Upper lobe of left lung (tissue), 6 donors: ENCODE measurements around the gene FEM1C. TPM values are rescaled to one million over a fixed set of nuclear protein-coding genes. Genes with fewer than 3 reads are reported as not detected.

ENCODE experiments used
- ATAC-seq, 2 donors: fragments of 200-7000 bp; cut with Tn5 transposase; one replicate each; pipeline ENCODE4 v1.9.1; 2022; ENCODE audit warnings: mild to moderate bottlenecking in 2 of 2, moderate library complexity in 2 of 2; ENCODE audit not compliant: low FRiP score in 2 of 2
- DNase-seq, 2 donors: peaks; one replicate each; pipeline ENCODE4 v3.0.0-alpha.2; 2019 to 2020
- H3K27ac ChIP-seq, 4 donors: fragments of 200-600 bp; sonication (generic); one replicate each; pipeline ENCODE4 v1.5.1; 2016 to 2019
- H3K27me3 ChIP-seq, 4 donors: fragments of 200-600 bp; sonication (generic); one replicate each; pipeline ENCODE4 v1.5.1; 2017 to 2019
- H3K36me3 ChIP-seq, 4 donors: fragments of 200-600 bp; sonication (generic); one replicate each; pipeline ENCODE4 v1.5.1; 2016 to 2019
- H3K4me1 ChIP-seq, 4 donors: fragments of 200-600 bp; sonication (generic); one replicate each; pipeline ENCODE4 v1.5.1; 2018 to 2019
- H3K4me3 ChIP-seq, 4 donors: fragments of 200-600 bp; sonication (generic); one replicate each; pipeline ENCODE4 v1.5.1; 2017 to 2019; ENCODE audit warnings: mild to moderate bottlenecking in 2 of 4, moderate library complexity in 1 of 4
- H3K9me3 ChIP-seq, 4 donors: fragments of 200-600 bp; sonication (generic); one replicate each; pipeline ENCODE4 v1.5.1; 2018 to 2019
- EP300 ChIP-seq, 4 donors: sonication (generic); formaldehyde crosslinking; IDR thresholded peaks; one replicate each; pipeline ENCODE4 v1.5.1; 2017; ENCODE audit warnings: antibody characterized with exemption in 4 of 4, control low read depth in 2 of 4
- POLR2A ChIP-seq, 4 donors: fragments of 450-650 bp; IDR thresholded peaks; one replicate each; pipeline ENCODE4 v1.5.1; 2016 to 2017; ENCODE audit warnings: antibody characterized with exemption in 4 of 4, mild to moderate bottlenecking in 2 of 4
- POLR2AphosphoS5 ChIP-seq, 2 donors: sonication (generic); formaldehyde crosslinking; IDR thresholded peaks; one replicate each; pipeline ENCODE4 v1.5.1; 2017; ENCODE audit warnings: antibody characterized with exemption in 2 of 2
- WGBS, 2 donors: methylation state at CpG; one replicate each; pipeline ENCODE4 v1.1.5; 2017 to 2018; 5-methylcytosine and 5-hydroxymethylcytosine counted together
- total RNA-seq, 6 donors: library from RNA; depleted of rRNA in 4 of 6; stranded (reverse); fragments of >200 nt in 4 of 6; gene quantifications; one replicate each; pipeline versions ENCODE4 v1.1.0 to v1.2.1, GENCODE V29; 2016 to 2021
- TF ChIP-seq, protein P1 (sequence below), 6 experiments: fragments of 450-650 bp in 4 of 6; fragments of 200-600 bp in 2 of 6; sonication (generic) in 2 of 6; IDR thresholded peaks; one replicate each; pipeline ENCODE4 v1.5.1; 2016 to 2019; ENCODE audit warnings: antibody characterized with exemption in 6 of 6
- donor health status: DM: no; HTN: no; CAD: no; lungs with moderate emphysema.
- donor health status: DM: no; HTN: yes; CAD: no; lungs with severe emphysema.

FEM1C gene
- total RNA-seq, 6 donors from 2014 or later, result 9.7 to 39.8 (median 24.5) TPM

DNA sequence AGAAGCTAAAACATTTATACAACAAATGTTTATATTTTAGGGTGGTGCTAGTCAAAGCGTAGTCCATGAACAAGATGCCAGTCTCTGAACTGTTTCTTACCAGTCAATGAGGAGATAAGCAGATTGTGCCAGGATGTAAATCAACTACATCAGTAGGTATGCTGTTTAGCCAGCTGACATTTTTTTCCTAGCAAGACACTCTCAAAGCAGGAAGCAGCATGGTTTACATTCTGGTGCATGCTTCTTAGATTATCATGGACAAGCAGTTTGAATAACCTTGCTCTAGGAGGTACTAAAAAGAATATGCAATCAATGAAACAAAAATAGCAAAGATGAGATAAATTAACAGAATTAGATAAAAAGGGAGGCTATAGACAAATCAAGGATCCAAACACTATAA is 40.7 kb upstream of the FEM1C start:
- no peak overlapping the region for H3K4me3 ChIP-seq
- H3K27ac ChIP-seq, result no peak overlapping the region
- H3K27me3 ChIP-seq, result no peaks in the 10 kb centered on the region
- no peak for DNase-seq
- no peak for TF ChIP-seq POLR2AphosphoS5 (IDR thresholded peaks at IDR 0.05)
- no peak for TF ChIP-seq EP300 (IDR thresholded peaks at IDR 0.05)
- TF ChIP-seq, protein P1, sequence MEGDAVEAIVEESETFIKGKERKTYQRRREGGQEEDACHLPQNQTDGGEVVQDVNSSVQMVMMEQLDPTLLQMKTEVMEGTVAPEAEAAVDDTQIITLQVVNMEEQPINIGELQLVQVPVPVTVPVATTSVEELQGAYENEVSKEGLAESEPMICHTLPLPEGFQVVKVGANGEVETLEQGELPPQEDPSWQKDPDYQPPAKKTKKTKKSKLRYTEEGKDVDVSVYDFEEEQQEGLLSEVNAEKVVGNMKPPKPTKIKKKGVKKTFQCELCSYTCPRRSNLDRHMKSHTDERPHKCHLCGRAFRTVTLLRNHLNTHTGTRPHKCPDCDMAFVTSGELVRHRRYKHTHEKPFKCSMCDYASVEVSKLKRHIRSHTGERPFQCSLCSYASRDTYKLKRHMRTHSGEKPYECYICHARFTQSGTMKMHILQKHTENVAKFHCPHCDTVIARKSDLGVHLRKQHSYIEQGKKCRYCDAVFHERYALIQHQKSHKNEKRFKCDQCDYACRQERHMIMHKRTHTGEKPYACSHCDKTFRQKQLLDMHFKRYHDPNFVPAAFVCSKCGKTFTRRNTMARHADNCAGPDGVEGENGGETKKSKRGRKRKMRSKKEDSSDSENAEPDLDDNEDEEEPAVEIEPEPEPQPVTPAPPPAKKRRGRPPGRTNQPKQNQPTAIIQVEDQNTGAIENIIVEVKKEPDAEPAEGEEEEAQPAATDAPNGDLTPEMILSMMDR (IDR thresholded peaks at IDR 0.05), result no peak
- TF ChIP-seq POLR2A (IDR thresholded peaks at IDR 0.05), result no peak
- no peaks in the 10 kb centered on the region for H3K9me3 ChIP-seq
- no peaks in the 10 kb centered on the region for H3K4me1 ChIP-seq
- WGBS, 2 donors, result 70 to 78% methylated on average over 1 of the region's 1 CpG
- no peak for ATAC-seq
- no peaks in the 10 kb centered on the region for H3K36me3 ChIP-seq

DNA sequence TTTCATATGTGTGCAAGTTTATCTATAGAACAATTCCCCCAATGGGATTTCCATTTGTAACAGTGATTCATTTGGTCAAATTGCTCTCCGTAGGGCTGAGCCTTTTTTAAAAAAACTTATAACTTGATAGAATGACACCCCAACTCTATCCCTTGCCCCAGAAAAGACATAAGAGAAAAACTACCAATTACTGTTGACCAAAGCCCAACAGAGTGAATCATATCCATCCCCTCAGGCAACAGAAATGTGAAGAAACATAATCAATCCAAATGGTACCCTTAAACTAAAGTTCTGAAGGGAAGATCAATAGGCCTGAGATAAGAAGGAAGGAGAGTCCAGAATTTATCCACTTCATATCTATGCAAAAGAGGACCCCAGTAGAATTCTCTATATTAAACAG is 39.9 kb upstream of the FEM1C start:
- no peak overlapping the region for H3K27ac ChIP-seq
- H3K9me3 ChIP-seq, result no peaks in the 10 kb centered on the region
- H3K27me3 ChIP-seq, result no peaks in the 10 kb centered on the region
- no peak overlapping the region for H3K4me3 ChIP-seq
- no peak for DNase-seq
- no peaks in the 10 kb centered on the region for H3K4me1 ChIP-seq
- no peaks in the 10 kb centered on the region for H3K36me3 ChIP-seq
- WGBS, 2 donors, result 92 to 98% methylated on average over 1 of the region's 1 CpG
- ATAC-seq, result no peak
- TF ChIP-seq POLR2A (IDR thresholded peaks at IDR 0.05) (no peak), EP300 (IDR thresholded peaks at IDR 0.05) (no peak), POLR2AphosphoS5 (IDR thresholded peaks at IDR 0.05) (no peak)

DNA sequence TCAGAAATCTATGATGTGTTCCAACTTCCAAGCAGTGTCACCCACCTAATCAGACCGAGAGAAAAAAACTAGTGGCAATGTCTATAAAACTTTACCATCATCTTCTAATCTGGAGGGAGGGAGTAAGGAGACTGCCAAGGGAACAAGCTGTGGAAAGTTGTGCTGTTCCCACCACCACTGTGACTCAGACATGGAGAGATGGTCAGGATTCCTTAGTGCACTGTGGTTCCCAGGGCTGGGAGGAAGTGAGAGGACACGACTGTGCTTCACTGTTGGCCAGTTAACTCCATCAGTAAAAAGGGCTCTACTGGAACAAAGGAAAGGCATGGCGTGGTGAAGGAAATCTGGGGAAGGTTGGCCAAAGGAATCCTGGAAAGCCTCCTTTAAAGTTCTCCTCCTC is 38.9 kb upstream of the FEM1C start:
- peak in 1 of 2 donors; percentile 76 for ATAC-seq
- Histone ChIP-seq H3K4me3 (no peak overlapping the region), H3K9me3 (no peaks in the 10 kb centered on the region), H3K4me1 (no peaks in the 10 kb centered on the region), H3K27ac (no peak overlapping the region), H3K36me3 (no peaks in the 10 kb centered on the region), H3K27me3 (no peaks in the 10 kb centered on the region)
- TF ChIP-seq EP300 (IDR thresholded peaks at IDR 0.05), result no peak
- WGBS, 2 donors, result 65 to 67% methylated on average over 3 of the region's 3 CpGs
- DNase-seq, result no peak

- Histone ChIP-seq H3K4me3 (no peak overlapping the region), H3K27ac (no peak overlapping the region), H3K9me3 (no peaks in the 10 kb centered on the region), H3K36me3 (no peaks in the 10 kb centered on the region), H3K27me3 (no peaks in the 10 kb centered on the region), H3K4me1 (no peaks in the 10 kb centered on the region)
- DNase-seq (no peak), ATAC-seq (no peak)
- 92 to 97% methylated on average over 2 of the region's 2 CpGs for WGBS, 2 donors
- TF ChIP-seq, protein P1 (IDR thresholded peaks at IDR 0.05), result no peak
- TF ChIP-seq POLR2A (IDR thresholded peaks at IDR 0.05) (no peak), POLR2AphosphoS5 (IDR thresholded peaks at IDR 0.05) (no peak)
Measured at GRCh38 chr5:115580941-115581340, 36.4 kb upstream of the FEM1C start.

- H3K9me3 ChIP-seq, result no peaks in the 10 kb centered on the region
- TF ChIP-seq POLR2A (IDR thresholded peaks at IDR 0.05) (no peak), EP300 (IDR thresholded peaks at IDR 0.05) (no peak), POLR2AphosphoS5 (IDR thresholded peaks at IDR 0.05) (no peak)
- TF ChIP-seq, protein P1 (IDR thresholded peaks at IDR 0.05), result no peak
- H3K27me3 ChIP-seq, result no peaks in the 10 kb centered on the region
- no peak for ATAC-seq
- H3K27ac ChIP-seq, result no peak overlapping the region
- no peaks in the 10 kb centered on the region for H3K4me1 ChIP-seq
- WGBS, 2 donors, result 86 to 90% methylated on average over 6 of the region's 6 CpGs
- DNase-seq, result no peak
- H3K4me3 ChIP-seq, result no peak overlapping the region
- H3K36me3 ChIP-seq, result no peaks in the 10 kb centered on the region
Measured at GRCh38 chr5:115579747-115580173, 35.2 kb upstream of the FEM1C start.

- Histone ChIP-seq H3K36me3 (no peaks in the 10 kb centered on the region), H3K4me3 (no peak overlapping the region), H3K4me1 (no peaks in the 10 kb centered on the region), H3K9me3 (no peaks in the 10 kb centered on the region), H3K27ac (no peak overlapping the region), H3K27me3 (no peaks in the 10 kb centered on the region)
- WGBS, 2 donors, result 88 to 94% methylated on average over 3 of the region's 3 CpGs
- no peak for ATAC-seq
- no peak for DNase-seq
- TF ChIP-seq EP300 (IDR thresholded peaks at IDR 0.05) (no peak), POLR2AphosphoS5 (IDR thresholded peaks at IDR 0.05) (no peak), POLR2A (IDR thresholded peaks at IDR 0.05) (no peak)
- TF ChIP-seq, protein P1 (IDR thresholded peaks at IDR 0.05), result no peak
Measured at GRCh38 chr5:115579216-115579615, 34.6 kb upstream of the FEM1C start.
